Coronary artery (tissue), 2 donors: ENCODE results near the gene EXOSC3.

Experiments used
- DNase-seq: peaks from one replicate; pipeline ENCODE4 v3.0.0-alpha.2; 2017; ENCODE audit warnings: low spot score
- H3K27ac ChIP-seq, 2 donors: fragments of 200-600 bp; sonication (generic); one replicate each; pipeline ENCODE4 v1.5.1; 2016 to 2019
- H3K4me3 ChIP-seq: fragments of 200-600 bp; sonication (generic); 2 replicates; pipeline ENCODE4 v1.5.1; 2016; ENCODE audit warnings: mild to moderate bottlenecking, moderate library complexity
- TF ChIP-seq, protein P1 (sequence below): fragments of 200-600 bp; sonication (generic); IDR thresholded peaks from one replicate; pipeline ENCODE4 v1.5.1; 2019; ENCODE audit warnings: antibody characterized with exemption

EXOSC3 gene

DNA sequence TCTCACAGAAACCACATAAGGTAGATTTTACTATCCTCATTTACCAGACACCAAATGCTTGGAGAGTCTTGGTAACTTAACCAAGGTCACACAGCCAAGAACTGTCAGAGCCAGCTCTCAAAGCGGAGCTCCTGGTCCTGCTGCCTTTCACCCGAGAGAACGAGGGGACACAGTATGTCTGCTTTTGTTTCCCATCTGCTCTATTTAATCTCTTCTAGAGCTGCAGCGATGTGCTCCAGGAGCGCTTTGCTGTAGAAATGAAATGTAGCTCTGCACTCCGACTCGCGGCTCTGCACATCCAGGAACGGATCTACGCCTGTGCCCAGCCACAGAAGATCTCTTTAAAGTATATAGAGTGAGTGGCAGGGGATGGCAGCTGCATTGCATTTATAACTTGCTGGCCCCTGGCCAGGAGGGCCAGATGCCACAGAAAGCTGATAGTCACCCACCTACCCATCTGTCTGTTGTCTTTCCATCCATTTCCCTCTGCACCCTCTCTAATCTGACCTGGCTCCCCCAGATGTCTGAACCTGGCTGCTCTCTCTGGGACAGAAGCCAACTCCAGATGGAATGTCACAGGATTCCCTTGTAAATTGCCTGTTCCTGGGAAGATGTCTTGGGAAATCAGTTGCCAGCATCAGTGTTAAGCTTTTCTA, 52.6 kb downstream of the EXOSC3 start:
- DNase-seq = no peak
- Histone ChIP-seq H3K4me3 (no peak overlapping the region), H3K27ac (no peak overlapping the region)
- TF ChIP-seq, protein P1, sequence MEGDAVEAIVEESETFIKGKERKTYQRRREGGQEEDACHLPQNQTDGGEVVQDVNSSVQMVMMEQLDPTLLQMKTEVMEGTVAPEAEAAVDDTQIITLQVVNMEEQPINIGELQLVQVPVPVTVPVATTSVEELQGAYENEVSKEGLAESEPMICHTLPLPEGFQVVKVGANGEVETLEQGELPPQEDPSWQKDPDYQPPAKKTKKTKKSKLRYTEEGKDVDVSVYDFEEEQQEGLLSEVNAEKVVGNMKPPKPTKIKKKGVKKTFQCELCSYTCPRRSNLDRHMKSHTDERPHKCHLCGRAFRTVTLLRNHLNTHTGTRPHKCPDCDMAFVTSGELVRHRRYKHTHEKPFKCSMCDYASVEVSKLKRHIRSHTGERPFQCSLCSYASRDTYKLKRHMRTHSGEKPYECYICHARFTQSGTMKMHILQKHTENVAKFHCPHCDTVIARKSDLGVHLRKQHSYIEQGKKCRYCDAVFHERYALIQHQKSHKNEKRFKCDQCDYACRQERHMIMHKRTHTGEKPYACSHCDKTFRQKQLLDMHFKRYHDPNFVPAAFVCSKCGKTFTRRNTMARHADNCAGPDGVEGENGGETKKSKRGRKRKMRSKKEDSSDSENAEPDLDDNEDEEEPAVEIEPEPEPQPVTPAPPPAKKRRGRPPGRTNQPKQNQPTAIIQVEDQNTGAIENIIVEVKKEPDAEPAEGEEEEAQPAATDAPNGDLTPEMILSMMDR = no peak

DNA sequence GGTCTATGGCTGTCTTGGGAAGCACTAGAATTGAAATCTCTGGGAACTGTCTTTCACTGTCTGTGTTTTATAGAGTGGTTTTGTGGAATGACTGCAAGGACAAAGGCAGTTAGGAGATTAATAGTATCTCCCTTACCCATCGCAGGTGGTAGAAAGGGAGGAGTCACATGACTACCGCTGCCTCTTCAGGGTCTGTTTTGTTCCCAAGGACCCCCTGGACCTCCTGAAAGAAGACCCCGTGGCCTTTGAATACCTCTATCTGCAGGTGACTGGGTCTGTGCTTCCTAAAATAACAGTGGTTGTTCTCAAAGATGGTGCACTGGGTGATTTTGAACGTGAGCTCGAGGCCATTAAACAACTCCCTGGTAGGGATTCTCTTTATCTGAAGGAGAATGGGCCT, 54.0 kb downstream of the EXOSC3 start:
- H3K4me3 ChIP-seq = no peak overlapping the region
- TF ChIP-seq, protein P1 = no peak

DNA sequence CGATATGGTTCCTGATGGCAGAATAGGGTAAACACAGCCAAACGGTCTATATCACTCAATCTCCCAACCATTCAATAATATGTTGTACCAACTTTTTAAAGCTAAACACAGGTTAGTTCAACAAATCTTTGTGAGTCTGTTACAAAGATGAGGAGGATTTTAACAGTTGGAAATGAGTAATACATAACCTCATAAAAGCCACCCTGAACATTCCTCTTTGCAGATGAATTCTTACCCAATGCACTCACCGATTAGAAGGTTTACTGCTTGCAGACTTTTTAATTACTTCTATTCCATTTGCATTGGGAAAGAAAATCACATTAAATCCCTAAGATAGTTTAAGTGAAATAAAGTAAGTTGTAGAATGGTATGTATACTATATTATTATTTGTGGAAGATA, 54.6 kb downstream of the EXOSC3 start:
- Histone ChIP-seq H3K27ac (no peak overlapping the region), H3K4me3 (no peak overlapping the region)
- TF ChIP-seq, protein P1 = no peak
- no peak for DNase-seq

More for the DNA sequence above, 54.0 kb downstream of the EXOSC3 start:
- no peak overlapping the region for H3K27ac ChIP-seq
- DNase-seq = no peak
